Mesothelial cell of epicardium (in vitro differentiated cells): ENCODE data around the gene GALNT9. TPM values are rescaled to one million over a fixed set of nuclear protein-coding genes. Genes with fewer than 3 reads are reported as not detected.
"Not testable (repeated sequence)": the region's sequence is repeated elsewhere in the genome, so short reads cannot be mapped to it uniquely, and the experiment has no call there.

ENCODE experiments used
- DNase-seq, 2 experiments: peaks; one replicate each; pipeline ENCODE4 v3.0.0; 2021; ENCODE audit warnings: low spot score in 2 of 2; ENCODE audit not compliant: unreplicated experiment in 2 of 2
- H3K27ac Mint-ChIP-seq: 2 replicates; pipeline ENCODE4 v1.8.0; 2021; ENCODE audit warnings: mixed read lengths
- H3K27me3 Mint-ChIP-seq: 2 replicates; pipeline ENCODE4 v1.8.0; 2021; ENCODE audit warnings: low read depth, mixed read lengths
- H3K36me3 Mint-ChIP-seq: 2 replicates; pipeline ENCODE4 v1.8.0; 2021; ENCODE audit warnings: mixed read lengths
- H3K4me1 Mint-ChIP-seq: 2 replicates; pipeline ENCODE4 v1.8.0; 2021; ENCODE audit warnings: mixed read lengths
- H3K4me3 Mint-ChIP-seq: 2 replicates; pipeline ENCODE4 v1.8.0; 2021; ENCODE audit warnings: mild to moderate bottlenecking, moderate library complexity, mixed read lengths
- H3K9me3 Mint-ChIP-seq: 2 replicates; pipeline ENCODE4 v1.8.0; 2021; ENCODE audit warnings: mixed read lengths
- CTCF ChIP-seq: fragments of 200-600 bp; sonication (generic); IDR thresholded peaks from one replicate; pipeline ENCODE4 v1.5.0; 2021; ENCODE audit warnings: antibody characterized with exemption; ENCODE audit not compliant: unreplicated experiment
- total RNA-seq: library from RNA; stranded (reverse); gene quantifications from 3 replicates; pipeline ENCODE4 v1.2.1, GENCODE V29; 2021

The GALNT9 gene
- total RNA-seq, 1 donor from 2014 or later, result 4.8 TPM

GRCh38 chr12:132225214-132225613, 104.2 kb downstream of the GALNT9 start:
- no peak for TF ChIP-seq CTCF
- H3K9me3 Mint-ChIP-seq, result peaks cover 3% of the 10 kb centered on the region
- peaks cover 30% of the 10 kb centered on the region for H3K27me3 Mint-ChIP-seq
- H3K27ac Mint-ChIP-seq, result no peak overlapping the region
- H3K4me1 Mint-ChIP-seq, result peaks cover 4% of the 10 kb centered on the region
- no peak overlapping the region for H3K4me3 Mint-ChIP-seq
- DNase-seq, result no peak
- no peaks in the 10 kb centered on the region for H3K36me3 Mint-ChIP-seq

DNA sequence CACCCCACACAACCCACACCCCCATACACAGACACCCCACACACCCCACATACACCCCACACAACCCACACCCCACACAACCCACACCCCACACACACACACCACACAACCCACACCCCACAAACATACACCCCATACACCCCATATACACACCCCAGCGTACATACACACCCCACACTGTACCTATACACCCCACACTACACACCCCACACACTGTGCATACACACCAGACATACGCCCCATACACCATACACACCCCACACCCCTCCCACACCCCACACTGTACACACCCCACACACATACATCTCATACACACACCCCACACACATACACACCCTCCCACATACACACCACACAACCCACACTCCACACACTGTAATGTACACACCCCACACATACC, 104.9 kb downstream of the GALNT9 start:
- Mint-ChIP-seq H3K4me1 (peaks cover 4% of the 10 kb centered on the region), H3K27me3 (peaks cover 27% of the 10 kb centered on the region), H3K27ac (no peak overlapping the region), H3K36me3 (no peaks in the 10 kb centered on the region), H3K9me3 (peaks cover 6% of the 10 kb centered on the region), H3K4me3 (no peak overlapping the region)
- no peak for DNase-seq
- no peak for TF ChIP-seq CTCF

GRCh38 chr12:132222808-132223173, 106.6 kb downstream of the GALNT9 start:
- H3K4me1 Mint-ChIP-seq, result peaks cover 4% of the 10 kb centered on the region
- no peaks in the 10 kb centered on the region for H3K36me3 Mint-ChIP-seq
- no peak overlapping the region for H3K4me3 Mint-ChIP-seq
- no peak overlapping the region for H3K27ac Mint-ChIP-seq
- H3K9me3 Mint-ChIP-seq, result peaks cover 6% of the 10 kb centered on the region
- H3K27me3 Mint-ChIP-seq, result peaks cover 31% of the 10 kb centered on the region
- TF ChIP-seq CTCF, result no peak
- no peak for DNase-seq

DNA sequence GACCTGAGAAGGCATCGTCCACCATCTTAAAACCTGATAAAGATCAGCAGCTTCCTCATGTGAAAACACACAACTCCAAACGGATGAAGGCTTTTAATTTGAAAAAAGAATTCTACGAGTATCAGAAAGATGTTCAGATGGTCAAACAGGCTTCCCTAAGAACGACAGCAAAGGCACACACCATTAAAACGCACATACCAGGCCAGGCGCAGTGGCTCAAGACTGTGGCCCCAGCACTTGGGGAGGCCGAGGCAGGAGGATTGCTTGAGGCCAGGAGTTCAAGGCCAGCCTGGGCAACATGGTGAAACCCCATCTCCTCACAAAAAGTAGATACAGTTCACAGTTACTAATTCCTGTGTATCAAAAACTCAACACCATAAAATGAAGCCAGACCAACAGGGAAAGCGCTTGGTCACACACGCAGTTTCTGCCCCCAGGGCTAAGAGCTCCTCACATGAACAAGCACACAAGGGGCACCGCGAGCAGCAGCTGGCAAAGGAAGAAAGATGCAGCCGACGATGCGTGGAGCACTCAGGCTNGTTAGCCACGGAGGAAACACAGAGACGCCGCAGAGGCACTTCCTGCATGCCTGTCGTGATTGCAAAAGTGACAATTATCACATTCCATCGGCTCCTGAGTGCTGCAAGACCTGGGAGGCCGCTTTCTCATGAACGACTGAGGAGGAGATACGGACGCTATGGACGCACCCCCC, 107.1 kb downstream of the GALNT9 start:
- H3K27me3 Mint-ChIP-seq, result peaks cover 35% of the 10 kb centered on the region
- no peak overlapping the region for H3K4me3 Mint-ChIP-seq
- H3K9me3 Mint-ChIP-seq, result peaks cover 6% of the 10 kb centered on the region
- TF ChIP-seq CTCF, result no peak
- H3K4me1 Mint-ChIP-seq, result peaks cover 4% of the 10 kb centered on the region
- DNase-seq, result no peak
- no peak overlapping the region for H3K27ac Mint-ChIP-seq
- no peaks in the 10 kb centered on the region for H3K36me3 Mint-ChIP-seq

GRCh38 chr12:132219761-132220160, 109.6 kb downstream of the GALNT9 start:
- H3K27ac Mint-ChIP-seq, H3K4me3 Mint-ChIP-seq, H3K36me3 Mint-ChIP-seq, DNase-seq, H3K9me3 Mint-ChIP-seq, H3K4me1 Mint-ChIP-seq: not testable (repeated sequence)
- H3K27me3 Mint-ChIP-seq, result peaks cover 56% of the 10 kb centered on the region

GRCh38 chr12:132219323-132219722, 110.1 kb downstream of the GALNT9 start:
- Mint-ChIP-seq H3K27me3 (peaks cover 60% of the 10 kb centered on the region), H3K36me3 (no peaks in the 10 kb centered on the region), H3K4me3 (no peak overlapping the region), H3K27ac (no peak overlapping the region), H3K9me3 (peaks cover 6% of the 10 kb centered on the region), H3K4me1 (peaks cover 4% of the 10 kb centered on the region)
- no peak for TF ChIP-seq CTCF
- DNase-seq, result no peak
